GM21515 (cell line): ENCODE measurements around the gene SHISA4.
"Not testable (repeated sequence)": the region's sequence is repeated elsewhere in the genome, so short reads cannot be mapped to it uniquely, and the experiment has no call there.

ENCODE experiments used
- ATAC-seq: cut with Tn5 transposase; IDR thresholded peaks from one replicate; pipeline ENCODE4 v1.9.1; 2021; ENCODE audit not compliant: unreplicated experiment

The SHISA4 gene

DNA sequence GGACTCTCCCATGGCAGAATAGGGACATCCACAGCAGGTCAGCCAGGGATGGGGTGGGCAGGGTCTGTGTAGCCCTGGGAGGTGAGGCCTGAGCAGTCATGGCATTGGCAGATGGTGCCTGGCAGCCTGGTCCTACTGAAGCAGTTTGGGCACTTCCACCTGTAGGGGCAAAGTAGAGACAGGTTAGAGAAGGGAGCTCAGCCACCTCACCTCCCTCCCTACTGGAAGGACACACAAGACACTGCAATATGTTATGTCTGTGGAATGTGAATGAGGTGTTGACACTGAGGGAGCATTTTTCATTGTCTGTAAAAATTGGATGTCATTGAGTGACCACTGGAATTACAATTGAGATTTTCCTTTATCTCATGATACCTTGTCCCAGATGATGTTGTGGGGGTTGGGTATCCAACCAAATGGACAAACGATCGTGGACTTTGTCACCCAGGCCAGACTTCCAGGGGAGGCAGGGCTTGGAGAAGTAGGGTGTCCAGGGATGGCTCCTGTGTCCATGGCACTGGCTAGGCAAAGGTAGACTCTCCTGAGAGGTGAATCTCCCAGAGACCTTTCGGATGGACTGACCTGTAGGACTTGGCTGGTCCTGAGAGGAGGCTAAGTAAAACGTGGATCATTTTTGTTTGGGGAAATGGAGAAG lies 9.7 kb downstream of the SHISA4 start:
- no peak for ATAC-seq

GRCh38 chr1:201898992-201899391 lies 10.3 kb downstream of the SHISA4 start:
- no peak for ATAC-seq

GRCh38 chr1:201899683-201900429 lies 11.2 kb downstream of the SHISA4 start:
- no peak for ATAC-seq

GRCh38 chr1:201900476-201900875 lies 11.8 kb downstream of the SHISA4 start:
- ATAC-seq = no peak

DNA sequence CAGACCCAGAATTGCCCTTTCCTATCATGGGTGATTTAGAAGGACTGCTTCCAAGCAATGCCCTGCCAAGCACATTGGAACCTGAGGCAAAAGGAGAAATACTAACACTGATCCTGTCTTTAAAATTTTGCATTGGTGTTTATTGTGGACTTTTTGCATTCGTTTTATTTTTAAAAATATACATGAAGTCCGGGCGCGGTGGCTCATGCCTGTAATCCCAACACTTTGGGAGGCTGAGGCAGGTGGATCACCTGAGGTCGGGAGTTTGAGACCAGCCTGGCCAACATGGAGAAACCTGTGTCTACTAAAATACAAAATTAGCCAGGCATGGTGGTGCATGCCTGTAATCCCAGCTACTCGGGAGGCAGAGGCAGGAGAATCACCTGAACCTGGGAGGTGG lies 12.3 kb downstream of the SHISA4 start:
- ATAC-seq = not testable (repeated sequence)

DNA sequence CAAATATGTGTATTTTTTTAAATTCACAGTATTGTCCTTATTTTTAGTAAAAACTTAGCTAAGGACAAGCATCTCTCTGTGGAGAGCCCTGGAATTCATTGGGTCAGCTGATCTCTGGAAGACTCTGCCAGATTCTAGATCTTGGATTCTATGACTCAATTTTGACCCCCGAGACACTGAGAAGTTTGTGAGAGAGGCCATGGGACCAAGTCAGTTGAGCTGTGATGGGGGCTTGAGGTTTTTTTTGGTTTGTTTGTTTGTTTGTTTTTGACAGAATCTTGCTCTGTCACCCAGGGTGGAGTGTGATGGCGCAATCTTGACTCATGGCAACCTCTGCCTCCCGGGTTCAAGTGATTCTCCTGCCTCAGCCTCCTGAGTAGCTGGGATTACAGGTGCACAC lies 13.5 kb downstream of the SHISA4 start:
- ATAC-seq = no peak

DNA sequence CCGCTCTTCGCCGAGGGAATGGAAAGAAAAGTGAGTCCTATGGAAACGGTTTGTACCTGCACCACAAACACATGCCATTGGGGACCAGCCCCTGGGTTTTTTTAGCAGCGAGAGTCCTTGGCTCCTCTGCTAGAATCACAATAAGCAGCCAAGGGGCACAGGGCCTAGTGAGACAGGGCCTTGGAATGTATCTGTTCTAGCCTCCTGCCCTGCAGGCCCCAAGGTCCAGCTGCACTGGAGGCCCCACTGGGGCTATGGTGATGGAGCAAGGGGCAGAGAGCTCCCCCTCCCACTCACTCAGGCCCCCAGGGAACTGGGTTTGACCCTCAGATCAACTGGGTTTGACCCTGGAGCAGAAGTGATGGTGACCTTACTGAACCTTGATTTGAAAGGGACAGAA lies 14.4 kb downstream of the SHISA4 start:
- ATAC-seq = no peak

DNA sequence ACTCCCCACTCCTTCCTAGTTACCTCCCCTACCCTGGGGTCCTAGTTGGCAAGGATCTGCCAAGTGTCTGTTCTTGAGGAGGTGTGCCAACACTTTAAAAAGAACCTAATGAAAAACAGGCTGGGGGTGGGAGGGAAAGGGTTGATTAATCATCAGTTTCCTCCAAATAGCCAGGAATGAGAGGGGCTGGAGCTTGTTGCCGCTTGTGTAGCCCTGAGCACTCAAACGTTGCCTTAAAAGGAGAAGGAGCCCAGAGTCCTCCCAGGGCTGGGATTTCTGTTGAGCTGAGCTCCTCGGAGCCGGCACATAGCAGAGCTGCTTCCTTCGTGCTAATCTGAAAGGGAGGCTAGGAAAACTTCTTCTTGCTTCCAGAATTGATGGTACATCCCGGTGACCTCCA lies 15.9 kb downstream of the SHISA4 start:
- ATAC-seq = no peak

DNA sequence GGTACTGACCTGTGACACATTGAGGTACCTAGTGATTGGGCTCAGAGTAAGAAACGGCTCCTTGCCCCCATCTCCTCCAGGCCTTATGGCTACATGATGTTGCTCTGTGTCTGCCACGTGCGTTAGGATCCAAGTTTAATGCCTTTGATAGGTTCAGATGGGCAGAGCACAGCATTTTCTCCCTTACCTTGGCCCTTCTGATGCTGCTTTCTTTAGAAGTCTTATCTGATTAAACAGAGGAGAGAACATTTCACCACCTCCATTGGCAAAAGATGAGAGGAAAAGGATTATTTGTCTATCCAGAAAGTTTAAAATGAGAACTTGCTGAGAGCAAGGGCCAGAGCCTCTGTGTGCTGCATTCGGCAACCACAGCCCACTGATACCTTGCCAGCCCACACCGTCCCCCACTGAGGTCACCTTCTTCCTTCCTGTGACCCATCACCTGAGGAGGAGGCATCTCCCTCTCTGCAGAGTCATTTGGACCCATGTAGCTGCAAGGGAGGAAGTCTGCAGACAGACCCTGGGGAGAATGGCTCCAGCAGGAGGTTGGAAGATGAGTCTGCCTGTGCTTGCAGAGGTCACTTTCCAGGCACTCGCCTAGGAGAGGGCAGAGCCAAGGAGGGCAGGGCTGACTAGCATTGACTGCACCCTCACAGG lies 16.7 kb downstream of the SHISA4 start:
- no peak for ATAC-seq

- ATAC-seq = no peak
Measured at GRCh38 chr1:201906336-201906735, 17.6 kb downstream of the SHISA4 start.

GRCh38 chr1:201907621-201908020 lies 18.9 kb downstream of the SHISA4 start:
- ATAC-seq = no peak

GRCh38 chr1:201911826-201912571 lies 23.3 kb downstream of the SHISA4 start:
- ATAC-seq = no peak

DNA sequence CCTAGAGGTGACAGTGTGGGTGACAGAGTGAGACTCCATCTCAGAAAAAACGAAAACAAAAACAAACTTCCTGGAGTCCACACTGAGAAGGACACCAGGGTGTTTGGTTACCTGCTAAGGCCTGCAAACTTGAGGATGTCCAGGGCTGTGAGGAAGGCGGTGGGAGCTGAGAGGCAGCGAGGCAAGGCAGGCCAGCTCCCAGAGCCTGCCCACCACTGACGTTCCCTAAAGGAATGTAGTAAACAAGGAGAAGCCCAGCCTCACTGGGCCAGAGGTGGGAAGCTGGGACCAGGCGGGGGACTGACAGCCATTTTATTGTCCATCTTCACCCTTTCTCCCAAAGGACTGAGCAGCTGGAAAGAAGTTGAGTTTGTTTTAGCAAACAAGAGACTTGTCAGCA lies 24.1 kb downstream of the SHISA4 start:
- ATAC-seq = no peak

DNA sequence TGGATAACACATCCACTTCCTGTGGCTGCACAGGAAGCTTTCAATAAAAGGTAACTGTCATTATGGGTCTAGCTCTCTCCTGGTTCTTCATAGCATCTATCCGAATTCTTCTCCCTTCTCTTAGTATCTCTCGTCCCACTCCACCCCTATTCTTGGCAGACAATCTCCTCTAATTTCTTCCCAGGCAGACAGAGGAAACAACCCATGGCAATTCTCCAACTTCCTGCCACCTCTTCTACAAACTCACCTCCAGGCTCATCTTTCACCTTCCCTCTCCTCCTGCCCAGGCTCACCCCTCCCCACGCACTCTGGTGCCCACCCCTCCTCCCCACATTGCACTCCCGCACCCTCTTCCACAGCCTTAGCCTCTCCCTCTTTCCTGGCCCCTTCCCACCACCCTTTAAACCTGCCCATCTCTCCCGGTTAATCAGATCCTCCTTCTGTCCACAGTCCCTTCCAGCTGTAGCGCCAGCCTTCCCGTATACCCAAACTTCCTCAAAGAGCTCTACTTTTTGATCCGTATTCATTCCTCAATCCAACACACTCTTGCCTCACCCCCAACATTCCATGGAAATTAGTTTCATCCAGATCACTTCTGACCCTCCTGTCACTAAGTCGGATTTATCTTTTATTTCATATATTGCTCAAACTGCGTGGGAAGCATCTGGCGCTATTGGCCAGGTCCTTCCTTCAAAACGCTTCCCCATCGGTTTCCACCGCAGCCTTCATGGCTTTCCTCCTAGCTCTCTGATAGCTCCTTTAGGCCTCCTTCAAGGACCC lies 25.9 kb downstream of the SHISA4 start:
- no peak for ATAC-seq

DNA sequence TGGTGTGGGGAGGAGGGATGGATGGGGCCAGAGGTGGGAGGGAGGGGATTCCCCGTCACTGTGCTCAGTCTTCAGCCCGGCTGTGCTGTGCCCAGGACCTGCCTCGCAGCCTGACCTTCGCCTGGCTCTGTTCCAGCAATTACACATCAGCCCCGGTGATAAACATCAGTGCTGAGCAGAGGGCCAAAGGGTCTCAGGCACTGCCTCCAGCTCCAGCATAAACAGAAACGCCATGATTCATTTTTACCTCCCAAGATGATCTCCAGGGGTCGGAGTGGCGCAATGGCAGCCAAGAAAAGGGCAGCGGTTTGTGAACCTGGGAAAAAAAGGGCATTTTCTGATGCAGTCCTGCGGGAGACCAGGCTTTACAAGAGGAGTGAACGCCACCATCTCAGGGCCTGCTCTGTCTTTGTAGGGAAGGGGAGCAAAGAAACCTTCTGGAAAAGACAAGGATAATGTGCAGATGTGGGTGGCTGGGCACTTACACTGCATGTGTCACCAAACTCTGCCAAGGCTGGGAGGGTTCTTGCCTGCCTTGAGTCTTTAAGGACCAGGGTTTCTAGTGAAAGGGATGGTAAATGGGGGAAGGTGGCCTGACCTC lies 28.1 kb downstream of the SHISA4 start:
- ATAC-seq = no peak

- ATAC-seq = no peak
Measured at GRCh38 chr1:201917362-201918033, 28.8 kb downstream of the SHISA4 start.

DNA sequence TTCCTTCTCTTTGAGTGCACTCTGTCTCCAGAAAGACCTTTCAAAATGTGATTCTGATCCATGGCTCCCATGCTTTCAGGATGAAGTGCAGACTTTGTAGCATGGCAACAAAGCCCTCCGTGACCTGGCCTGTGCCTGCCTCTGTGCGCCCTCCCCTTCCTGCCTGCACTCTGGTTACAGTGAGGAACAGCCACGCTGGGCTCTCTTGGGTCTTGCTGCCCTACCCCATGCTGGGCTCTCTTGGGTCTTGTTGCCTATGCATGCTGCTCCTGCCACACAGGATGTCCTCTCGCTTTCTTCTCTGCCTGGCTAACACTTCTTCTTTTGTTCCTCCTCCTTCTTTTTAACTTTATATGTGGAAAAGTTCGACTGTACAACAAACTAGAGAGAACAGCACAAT lies 29.6 kb downstream of the SHISA4 start:
- no peak for ATAC-seq

- ATAC-seq = no peak
Measured at GRCh38 chr1:201921952-201922558, 33.4 kb downstream of the SHISA4 start.

GRCh38 chr1:201925301-201925567 lies 36.5 kb downstream of the SHISA4 start:
- ATAC-seq = no peak
